GM19351 (cell line): ENCODE measurements around the gene PRAMEF12.
"Not testable (repeated sequence)": the region's sequence is repeated elsewhere in the genome, so short reads cannot be mapped to it uniquely, and the experiment has no call there.

Experiments
- ATAC-seq: cut with Tn5 transposase; IDR thresholded peaks from one replicate; pipeline ENCODE4 v1.9.1; 2021; ENCODE audit warnings: mild to moderate bottlenecking, moderate library complexity; ENCODE audit not compliant: unreplicated experiment

The PRAMEF12 gene

GRCh38 chr1:12770620-12771019 lies 2.9 kb upstream of the PRAMEF12 start:
- no peak for ATAC-seq

GRCh38 chr1:12771186-12771585 lies 2.4 kb upstream of the PRAMEF12 start:
- no peak for ATAC-seq

- ATAC-seq = no peak
Measured at GRCh38 chr1:12772520-12772919, 1.0 kb upstream of the PRAMEF12 start.

- ATAC-seq = no peak
Measured at GRCh38 chr1:12774801-12775345, 1.3 kb downstream of the PRAMEF12 start.

- ATAC-seq = no peak
Measured at GRCh38 chr1:12775443-12775842, 1.9 kb downstream of the PRAMEF12 start.

GRCh38 chr1:12776801-12777557 lies 3.4 kb downstream of the PRAMEF12 start:
- no peak for ATAC-seq

- ATAC-seq = no peak
Measured at GRCh38 chr1:12778061-12778460, 4.5 kb downstream of the PRAMEF12 start.

GRCh38 chr1:12778907-12779306 lies 5.4 kb downstream of the PRAMEF12 start:
- no peak for ATAC-seq

- ATAC-seq = not testable (repeated sequence)
Measured at GRCh38 chr1:12781488-12781887, 8.0 kb downstream of the PRAMEF12 start.

GRCh38 chr1:12783783-12784182 lies 10.2 kb downstream of the PRAMEF12 start:
- not testable (repeated sequence) for ATAC-seq

GRCh38 chr1:12784729-12785128 lies 11.2 kb downstream of the PRAMEF12 start:
- not testable (repeated sequence) for ATAC-seq

- not testable (repeated sequence) for ATAC-seq
Measured at GRCh38 chr1:12791097-12791496, 17.6 kb downstream of the PRAMEF12 start, which contains the start of gene PRAMEF1. Gene PRAMEF1, plus strand, starts transcription at chr1:12791397. Its CDS starts 1,831 bp downstream, at chr1:12793228.

GRCh38 chr1:12798911-12799310 lies 25.4 kb downstream of the PRAMEF12 start:
- no peak for ATAC-seq

GRCh38 chr1:12799730-12800129 lies 26.2 kb downstream of the PRAMEF12 start:
- no peak for ATAC-seq

- no peak for ATAC-seq
Measured at GRCh38 chr1:12809933-12810332, 36.4 kb downstream of the PRAMEF12 start.

- ATAC-seq = no peak
Measured at GRCh38 chr1:12810691-12811408, 37.3 kb downstream of the PRAMEF12 start.

- ATAC-seq = no peak
Measured at GRCh38 chr1:12811409-12811784, 37.9 kb downstream of the PRAMEF12 start.

GRCh38 chr1:12819061-12819460 lies 45.5 kb downstream of the PRAMEF12 start:
- ATAC-seq = not testable (repeated sequence)
